Esophagus mucosa (tissue), 1 donor: ENCODE measurements around the gene THAP11. TPM values are rescaled to one million over a fixed set of nuclear protein-coding genes. Genes with fewer than 3 reads are reported as not detected.

ENCODE experiments used
- ATAC-seq: fragments of 200-7000 bp; cut with Tn5 transposase; one replicate; pipeline ENCODE4 v1.9.1; 2020
- total RNA-seq: library from RNA; stranded (reverse); gene quantifications from one replicate; pipeline ENCODE4 v1.2.4, GENCODE V29; 2023
- donor health status: DM: yes; HTN: yes; CAD: no.

THAP11 gene
- total RNA-seq, 1 donor from 2014 or later = 16.8 TPM

- peak; percentile 34 for ATAC-seq
Measured at GRCh38 chr16:67837190-67837589, 4.9 kb upstream of the THAP11 start.

GRCh38 chr16:67837811-67838210, 4.3 kb upstream of the THAP11 start:
- ATAC-seq = no peak

- ATAC-seq = no peak
Measured at GRCh38 chr16:67841198-67841815, 813 bp upstream of the THAP11 start.

- peak; percentile 9 for ATAC-seq
Measured at GRCh38 chr16:67842509-67843342, 606 bp downstream of the THAP11 start.

- no peak for ATAC-seq
Measured at GRCh38 chr16:67843343-67843765, 1.2 kb downstream of the THAP11 start.

GRCh38 chr16:67844497-67844896, 2.4 kb downstream of the THAP11 start:
- peak; percentile 62 for ATAC-seq

- ATAC-seq = no peak
Measured at GRCh38 chr16:67845291-67846062, 3.4 kb downstream of the THAP11 start.

- ATAC-seq = no peak
Measured at GRCh38 chr16:67846063-67846319, 3.9 kb downstream of the THAP11 start.

- ATAC-seq = peak; percentile 79
Measured at GRCh38 chr16:67846320-67847063, 4.4 kb downstream of the THAP11 start, which contains the start of gene NUTF2. NUTF2 (plus strand) TSS chr16:67846933; CDS start chr16:67865131, 18,198 bp downstream.

- ATAC-seq = peak; percentile 63
Measured at GRCh38 chr16:67847064-67847861, 5.1 kb downstream of the THAP11 start, which contains the start of gene CENPT. CENPT (minus strand) TSS chr16:67847693; CDS start chr16:67833859, 13,834 bp downstream.

- ATAC-seq = no peak
Measured at GRCh38 chr16:67848118-67848517, 6.0 kb downstream of the THAP11 start.

- ATAC-seq = no peak
Measured at GRCh38 chr16:67853670-67854069, 11.6 kb downstream of the THAP11 start.

- no peak for ATAC-seq
Measured at GRCh38 chr16:67855789-67856188, 13.7 kb downstream of the THAP11 start.

GRCh38 chr16:67856927-67857546, 14.9 kb downstream of the THAP11 start:
- no peak for ATAC-seq

- peak; percentile 94 for ATAC-seq
Measured at GRCh38 chr16:67857547-67858233, 15.6 kb downstream of the THAP11 start.

GRCh38 chr16:67858500-67858899, 16.4 kb downstream of the THAP11 start:
- no peak for ATAC-seq

GRCh38 chr16:67860589-67861398, 18.7 kb downstream of the THAP11 start:
- ATAC-seq = peak; percentile 48

- ATAC-seq = no peak
Measured at GRCh38 chr16:67861877-67862276, 19.8 kb downstream of the THAP11 start.
